ENCODE data around the gene DUX4. TPM values are rescaled to one million over a fixed set of nuclear protein-coding genes. Genes with fewer than 3 reads are reported as not detected.
"Not testable (repeated sequence)": the region's sequence is repeated elsewhere in the genome, so short reads cannot be mapped to it uniquely, and the experiment has no call there.

The DUX4 gene
- total and polyA plus RNA-seq, 2 of the 8 experiments (the other 6 are each of a cell fraction or from before 2014, with no cell fraction given) = not detected

DNA sequence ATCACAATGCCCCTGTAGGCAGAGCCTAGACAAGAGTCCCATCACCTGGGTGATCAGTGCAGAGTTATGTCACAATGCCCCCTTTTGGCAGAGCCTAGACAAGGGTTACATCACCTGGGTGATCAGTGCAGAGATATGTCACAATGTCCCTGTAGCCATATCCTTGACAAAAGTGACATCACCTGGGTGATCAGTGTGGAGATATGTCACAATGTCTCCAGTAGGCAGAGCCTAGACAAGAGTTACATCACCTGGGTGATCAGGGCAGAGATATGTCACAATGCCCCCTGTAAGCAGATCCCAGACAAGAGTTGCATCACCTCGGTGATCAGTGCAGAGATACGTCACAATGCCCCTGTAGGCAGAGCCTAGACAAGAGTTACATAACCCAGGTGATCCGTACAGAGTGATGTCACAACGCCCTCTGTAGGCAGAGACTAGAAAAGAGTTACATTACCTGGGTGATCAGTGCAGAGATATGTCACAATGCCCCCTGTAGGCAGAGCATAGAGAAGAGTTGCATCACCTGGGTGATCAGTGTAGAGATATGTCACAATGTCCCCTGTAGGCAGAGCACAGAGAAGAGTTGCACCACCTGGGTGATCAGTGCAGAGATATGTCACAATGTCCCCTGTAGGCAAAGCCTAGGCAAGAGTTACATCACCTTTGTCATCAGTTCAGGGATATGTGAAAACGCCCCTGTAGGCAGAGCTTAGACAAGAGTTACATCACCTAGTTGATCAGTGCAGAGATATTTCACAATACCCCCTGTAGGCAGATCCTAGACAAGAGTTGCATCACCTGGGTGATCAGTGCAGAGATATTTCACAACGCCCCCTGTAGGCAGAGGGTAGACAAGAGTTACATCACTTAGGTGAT is 4.4 kb downstream of the DUX4 start:
- WGBS, 2 experiments (ENCODE audit: extremely low coverage in 1 of 2, insufficient coverage in 1 of 2, insufficient read length in 1 of 2, insufficient replicate concordance in 2 of 2, low coverage in 1 of 2, low lambda C conversion rate in 2 of 2, missing lambda C conversion rate in 1 of 2) = 68% methylated on average over 2 of the region's 6 CpGs; no CpG with 5 or more reads in 1 of the 2 experiments
- DNase-seq (ENCODE audit: low read depth in 1 of 2, low spot score in 2 of 2); H2BK120ac ChIP-seq (replicated peaks; ENCODE audit: low read depth, low read length); H2AK5ac ChIP-seq (ENCODE audit: low read depth, low read length); H3K56ac ChIP-seq (replicated peaks; ENCODE audit: insufficient read length, low read depth, low read length); H3K79me2 ChIP-seq (ENCODE audit: control insufficient read depth in 1 of 2, insufficient read depth in 2 of 2, low read length in 2 of 2); H3K4me1 ChIP-seq (replicated peaks in 1 of 4; ENCODE audit: control insufficient read depth in 3 of 4, insufficient read depth in 4 of 4, low read length in 3 of 4); H3K23ac ChIP-seq (ENCODE audit: insufficient read length); H2BK20ac ChIP-seq (ENCODE audit: low read length); H3K36me3 ChIP-seq (ENCODE audit: control insufficient read depth in 2 of 4, insufficient read depth in 4 of 4, low read length in 3 of 4); H4K5ac ChIP-seq (ENCODE audit: insufficient read length, low read depth, low read length); CTCF ChIA-PET (ENCODE audit: partially characterized antibody); H2AFZ ChIP-seq (ENCODE audit: low read length); H3K9me3 ChIP-seq (ENCODE audit: insufficient read depth in 2 of 2, low read depth in 1 of 2, low read length in 1 of 2); H2BK15ac ChIP-seq (ENCODE audit: low read length); H4K8ac ChIP-seq (ENCODE audit: extremely low read depth, insufficient read depth, low read length); H2BK5ac ChIP-seq (ENCODE audit: low read depth, low read length); H2BK12ac ChIP-seq (ENCODE audit: low read depth, low read length); H3K4me2 ChIP-seq (ENCODE audit: insufficient read depth in 1 of 2, low read depth in 2 of 2, low read length in 2 of 2); H3K79me1 ChIP-seq (ENCODE audit: low read depth, low read length); H3K4ac ChIP-seq (replicated peaks; ENCODE audit: insufficient read length, low read depth, low read length); H3K27ac ChIP-seq (ENCODE audit: low read depth, low read length); H3K23me2 ChIP-seq (ENCODE audit: low read depth, low read length); H3K18ac ChIP-seq (ENCODE audit: extremely low read depth, low read length); H3K4me3 ChIP-seq (ENCODE audit: extremely low read depth in 1 of 4, insufficient read depth in 2 of 4, low read depth in 3 of 4, low read length in 4 of 4); H3K27me3 ChIP-seq (replicated peaks in 1 of 4; ENCODE audit: control insufficient read depth in 3 of 4, extremely low read depth in 1 of 4, insufficient read depth in 3 of 4, low read length in 3 of 4); H3K14ac ChIP-seq (ENCODE audit: insufficient read length); H3K9ac ChIP-seq (replicated peaks in 1 of 4; ENCODE audit: extremely low read depth in 1 of 4, low read depth in 3 of 4, low read length in 3 of 4); FAIRE-seq; POLR2A ChIA-PET (ENCODE audit: partially characterized antibody); H4K20me1 ChIP-seq (replicated peaks in 1 of 2; ENCODE audit: control insufficient read depth in 1 of 2, insufficient read depth in 2 of 2, low read length in 2 of 2); H4K91ac ChIP-seq (replicated peaks; ENCODE audit: insufficient read length, low read length): not testable (repeated sequence)

- FAIRE-seq; DNase-seq (ENCODE audit: low read depth in 1 of 2, low spot score in 2 of 2); H2AFZ ChIP-seq (ENCODE audit: low read length); H3K4ac ChIP-seq (replicated peaks; ENCODE audit: insufficient read length, low read depth, low read length); H3K27me3 ChIP-seq (replicated peaks in 1 of 4; ENCODE audit: control insufficient read depth in 3 of 4, extremely low read depth in 1 of 4, insufficient read depth in 3 of 4, low read length in 3 of 4); H3K79me2 ChIP-seq (ENCODE audit: control insufficient read depth in 1 of 2, insufficient read depth in 2 of 2, low read length in 2 of 2); H2BK5ac ChIP-seq (ENCODE audit: low read depth, low read length); H4K20me1 ChIP-seq (replicated peaks in 1 of 2; ENCODE audit: control insufficient read depth in 1 of 2, insufficient read depth in 2 of 2, low read length in 2 of 2); H3K79me1 ChIP-seq (ENCODE audit: low read depth, low read length); H3K4me1 ChIP-seq (replicated peaks in 1 of 4; ENCODE audit: control insufficient read depth in 3 of 4, insufficient read depth in 4 of 4, low read length in 3 of 4); H4K91ac ChIP-seq (replicated peaks; ENCODE audit: insufficient read length, low read length); POLR2A ChIA-PET (ENCODE audit: partially characterized antibody); H3K36me3 ChIP-seq (ENCODE audit: control insufficient read depth in 2 of 4, insufficient read depth in 4 of 4, low read length in 3 of 4); H3K56ac ChIP-seq (replicated peaks; ENCODE audit: insufficient read length, low read depth, low read length); H4K5ac ChIP-seq (ENCODE audit: insufficient read length, low read depth, low read length); H2BK20ac ChIP-seq (ENCODE audit: low read length); H3K4me2 ChIP-seq (ENCODE audit: insufficient read depth in 1 of 2, low read depth in 2 of 2, low read length in 2 of 2); H2BK15ac ChIP-seq (ENCODE audit: low read length); H3K23me2 ChIP-seq (ENCODE audit: low read depth, low read length); H3K4me3 ChIP-seq (ENCODE audit: extremely low read depth in 1 of 4, insufficient read depth in 2 of 4, low read depth in 3 of 4, low read length in 4 of 4); H2BK120ac ChIP-seq (replicated peaks; ENCODE audit: low read depth, low read length); CTCF ChIA-PET (ENCODE audit: partially characterized antibody); H3K14ac ChIP-seq (ENCODE audit: insufficient read length); H3K27ac ChIP-seq (ENCODE audit: low read depth, low read length); H3K18ac ChIP-seq (ENCODE audit: extremely low read depth, low read length); H2AK5ac ChIP-seq (ENCODE audit: low read depth, low read length); H4K8ac ChIP-seq (ENCODE audit: extremely low read depth, insufficient read depth, low read length); H3K9me3 ChIP-seq (ENCODE audit: insufficient read depth in 2 of 2, low read depth in 1 of 2, low read length in 1 of 2); H3K23ac ChIP-seq (ENCODE audit: insufficient read length); H3K9ac ChIP-seq (replicated peaks in 1 of 4; ENCODE audit: extremely low read depth in 1 of 4, low read depth in 3 of 4, low read length in 3 of 4); H2BK12ac ChIP-seq (ENCODE audit: low read depth, low read length): not testable (repeated sequence)
- WGBS, 2 experiments (ENCODE audit: extremely low coverage in 1 of 2, insufficient coverage in 1 of 2, insufficient read length in 1 of 2, insufficient replicate concordance in 2 of 2, low coverage in 1 of 2, low lambda C conversion rate in 2 of 2, missing lambda C conversion rate in 1 of 2) = 27% methylated on average over 4 of the region's 4 CpGs; no CpG with 5 or more reads in 1 of the 2 experiments
These were observed 5.0 kb downstream of the DUX4 start for GRCh38 chr4:190178606-190178990.
